ENCODE measurements around the gene PRKAG2. TPM values are rescaled to one million over a fixed set of nuclear protein-coding genes. Genes with fewer than 3 reads are reported as not detected.

The PRKAG2 gene
- total RNA-seq, 1 donor from 2014 or later, result 130 TPM

- no peak for TF ChIP-seq CTCF (IDR thresholded peaks at IDR 0.05; ENCODE audit: borderline replicate concordance)
- DNase-seq, result no peak
- H3K4me1 ChIP-seq, result peaks cover 46% of the 10 kb centered on the region
- no peak overlapping the region for H3K4me3 ChIP-seq
- H3K27ac ChIP-seq (replicated peaks), result peak overlapping the region; percentile 84
- H3K9me3 ChIP-seq (replicated peaks), result peaks cover 18% of the 10 kb centered on the region
- intact Hi-C loops (cut with micrococcal nuclease), result no loop called here
- no peaks in the 10 kb centered on the region for H3K27me3 ChIP-seq (ENCODE audit: low read depth)
- H3K36me3 ChIP-seq, result peaks cover 11% of the 10 kb centered on the region
These were observed 212.6 kb downstream of the PRKAG2 start for GRCh38 chr7:151664268-151664667.

DNA sequence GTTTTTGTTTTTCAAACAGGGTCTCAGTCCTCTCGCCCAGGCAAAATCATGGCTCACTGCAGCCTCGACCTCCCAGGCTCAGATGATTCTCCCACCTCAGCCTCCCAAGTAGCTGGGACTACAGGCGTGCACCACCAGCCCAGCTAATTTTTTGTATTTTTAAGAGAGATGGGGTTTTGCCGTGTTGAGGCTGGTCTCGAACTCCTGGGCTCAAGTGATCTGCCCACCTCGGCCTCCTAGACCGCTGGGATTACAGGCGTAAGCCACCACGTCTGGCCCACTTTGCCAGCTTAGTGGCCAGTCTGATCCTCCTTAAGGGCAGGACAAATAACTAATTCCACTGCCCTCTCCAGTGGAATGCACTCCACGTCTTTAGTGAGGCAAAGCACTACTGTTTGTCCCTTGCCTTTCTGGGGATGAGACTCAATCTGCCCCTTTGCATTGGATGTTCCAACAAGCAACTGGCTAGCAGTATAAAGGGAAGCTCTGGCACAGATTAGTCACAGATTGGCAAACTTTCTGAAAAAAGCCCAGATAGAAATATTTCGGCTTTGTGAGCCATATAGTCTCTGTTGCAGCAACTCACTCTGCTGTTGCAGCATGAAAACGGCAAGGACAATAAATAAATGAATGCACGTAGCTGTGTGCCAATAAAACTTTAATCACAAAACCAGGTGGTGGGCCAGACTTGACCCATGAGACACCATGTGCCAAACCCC lies 213.4 kb downstream of the PRKAG2 start:
- intact Hi-C loops (cut with micrococcal nuclease), result no loop called here
- peaks cover 10% of the 10 kb centered on the region for H3K36me3 ChIP-seq
- H3K4me1 ChIP-seq, result peaks cover 46% of the 10 kb centered on the region
- H3K9me3 ChIP-seq (replicated peaks), result peaks cover 15% of the 10 kb centered on the region
- DNase-seq, result no peak
- no peaks in the 10 kb centered on the region for H3K27me3 ChIP-seq (ENCODE audit: low read depth)
- H3K4me3 ChIP-seq, result no peak overlapping the region
- TF ChIP-seq CTCF (IDR thresholded peaks at IDR 0.05; ENCODE audit: borderline replicate concordance), result no peak
- peak overlapping the region; percentile 84 for H3K27ac ChIP-seq (replicated peaks)

- peaks cover 10% of the 10 kb centered on the region for H3K9me3 ChIP-seq (replicated peaks)
- TF ChIP-seq CTCF (IDR thresholded peaks at IDR 0.05; ENCODE audit: borderline replicate concordance), result no peak
- DNase-seq, result no peak
- peaks cover 4% of the 10 kb centered on the region for H3K36me3 ChIP-seq
- intact Hi-C loops (cut with micrococcal nuclease), result no loop called here
- no peak overlapping the region for H3K4me3 ChIP-seq
- no peaks in the 10 kb centered on the region for H3K27me3 ChIP-seq (ENCODE audit: low read depth)
- H3K27ac ChIP-seq (replicated peaks), result peak overlapping the region; percentile 17
- peaks cover 42% of the 10 kb centered on the region for H3K4me1 ChIP-seq
These were observed 214.6 kb downstream of the PRKAG2 start for GRCh38 chr7:151662251-151662826.

DNA sequence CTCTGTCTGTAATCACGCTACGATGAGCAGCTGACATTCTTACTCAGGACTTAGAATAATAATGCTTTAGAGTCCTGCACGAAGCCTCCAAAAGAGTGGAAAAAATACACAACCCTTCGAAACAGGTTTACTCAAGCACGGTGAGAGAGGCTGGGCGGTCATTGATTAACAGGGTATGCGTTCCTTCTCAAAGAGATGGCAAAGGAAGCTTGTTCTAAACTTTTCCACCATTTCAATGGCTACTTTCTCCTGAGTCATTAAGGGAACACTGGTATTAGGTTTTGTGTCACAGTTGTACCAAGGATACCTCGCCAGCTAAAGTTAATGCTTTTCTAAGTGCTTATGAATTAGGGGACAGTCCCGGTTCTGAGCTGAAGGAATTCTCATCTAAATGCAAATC lies 215.3 kb downstream of the PRKAG2 start:
- no peaks in the 10 kb centered on the region for H3K27me3 ChIP-seq (ENCODE audit: low read depth)
- DNase-seq, result no peak
- TF ChIP-seq CTCF (IDR thresholded peaks at IDR 0.05; ENCODE audit: borderline replicate concordance), result no peak
- no peak overlapping the region for H3K27ac ChIP-seq (replicated peaks)
- H3K4me1 ChIP-seq, result peaks cover 41% of the 10 kb centered on the region
- H3K4me3 ChIP-seq, result no peak overlapping the region
- peaks cover 4% of the 10 kb centered on the region for H3K36me3 ChIP-seq
- peaks cover 5% of the 10 kb centered on the region for H3K9me3 ChIP-seq (replicated peaks)
- intact Hi-C loops (cut with micrococcal nuclease), result no loop called here

- no peak overlapping the region for H3K27ac ChIP-seq (replicated peaks)
- TF ChIP-seq CTCF (IDR thresholded peaks at IDR 0.05; ENCODE audit: borderline replicate concordance), result no peak
- no peaks in the 10 kb centered on the region for H3K36me3 ChIP-seq
- no peak overlapping the region for H3K4me3 ChIP-seq
- DNase-seq, result no peak
- H3K9me3 ChIP-seq (replicated peaks), result no peaks in the 10 kb centered on the region
- intact Hi-C loops (cut with micrococcal nuclease), result no loop called here
- no peaks in the 10 kb centered on the region for H3K27me3 ChIP-seq (ENCODE audit: low read depth)
- peaks cover 30% of the 10 kb centered on the region for H3K4me1 ChIP-seq
These were observed 216.8 kb downstream of the PRKAG2 start for GRCh38 chr7:151660141-151660540.
